T-helper 2 cell treated with Interferon-gamma antibody and Interleukin-4, amounts not matched to agents 100 ng/mL and 5 ng/mL, for 36 hours (primary cell): ENCODE measurements around the gene EPHA8. TPM values are rescaled to one million over a fixed set of nuclear protein-coding genes. Genes with fewer than 3 reads are reported as not detected.

Source experiments
- intact Hi-C: fragments of 100-400 bp; cut with micrococcal nuclease; formaldehyde crosslinking; loops from one replicate; pipeline ENCODE4 v1.15.1; 2023
- total RNA-seq: library from RNA; stranded (reverse); gene quantifications from 2 replicates; pipeline ENCODE4 v1.2.3, GENCODE V29; 2022

Gene EPHA8
- total RNA-seq, result not detected in 2 replicates

DNA sequence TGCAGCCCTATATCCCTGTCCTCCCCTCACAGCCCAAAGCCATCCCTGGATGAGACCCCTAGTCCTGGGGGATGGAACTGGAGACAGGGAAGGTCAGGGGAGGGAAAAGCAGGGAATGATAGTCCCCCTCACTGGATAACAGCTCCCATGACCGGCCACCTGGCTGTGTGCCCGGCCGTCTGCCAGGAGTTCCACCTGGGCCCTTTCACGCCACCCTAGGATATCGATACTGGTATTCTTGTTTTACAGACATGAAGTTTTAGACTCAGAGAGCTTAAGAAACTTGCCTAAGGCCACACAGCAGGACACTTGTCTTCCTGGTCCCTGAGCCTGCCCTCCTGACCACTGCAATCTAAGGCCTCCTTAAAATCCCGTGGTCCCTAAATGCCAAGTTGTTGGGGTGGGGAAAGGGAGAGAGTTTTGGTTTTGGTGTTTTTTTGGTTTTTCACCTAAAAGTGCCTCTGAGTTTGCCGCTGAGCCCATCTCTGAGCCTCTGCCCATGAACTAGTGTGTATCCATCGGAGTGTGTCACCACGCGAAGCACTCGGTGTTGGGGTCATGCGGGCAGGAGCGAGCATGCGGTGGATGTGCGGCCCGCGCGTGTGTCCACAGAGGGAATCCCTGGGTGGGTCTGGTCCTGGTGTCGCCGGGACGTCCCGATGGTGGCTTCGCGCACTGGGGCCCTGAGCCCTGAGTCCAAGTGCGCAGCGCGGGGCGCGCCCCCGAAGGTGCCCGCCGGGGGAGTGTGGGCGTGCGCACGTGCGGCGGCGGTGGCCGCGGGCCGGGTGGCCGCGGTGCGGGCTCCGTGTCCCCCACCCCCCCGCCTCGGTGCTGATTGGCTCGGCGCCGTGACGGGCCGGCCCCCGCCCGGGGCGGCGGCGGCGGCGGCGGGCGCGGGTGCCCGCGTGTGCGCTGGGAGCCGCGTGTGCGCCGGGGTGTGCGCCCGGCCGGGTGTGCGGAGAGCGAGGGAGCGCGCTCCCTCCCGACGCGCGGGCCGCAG lies at the start of gene EPHA8:
TSS of gene EPHA8 (plus strand) at position 906 of the 1,000 bp plus-strand sequence. CDS start 147 bp downstream, outside the sequence.
- intact Hi-C loops, result no loop called here

GRCh38 chr1:22516906-22517571 lies 46.2 kb upstream of the EPHA8 start:
- intact Hi-C loops, result no loop called here

GRCh38 chr1:22517956-22518355 lies 45.3 kb upstream of the EPHA8 start:
- intact Hi-C loops, result no loop called here

GRCh38 chr1:22518379-22518778 lies 44.9 kb upstream of the EPHA8 start:
- intact Hi-C loops, result no loop called here

DNA sequence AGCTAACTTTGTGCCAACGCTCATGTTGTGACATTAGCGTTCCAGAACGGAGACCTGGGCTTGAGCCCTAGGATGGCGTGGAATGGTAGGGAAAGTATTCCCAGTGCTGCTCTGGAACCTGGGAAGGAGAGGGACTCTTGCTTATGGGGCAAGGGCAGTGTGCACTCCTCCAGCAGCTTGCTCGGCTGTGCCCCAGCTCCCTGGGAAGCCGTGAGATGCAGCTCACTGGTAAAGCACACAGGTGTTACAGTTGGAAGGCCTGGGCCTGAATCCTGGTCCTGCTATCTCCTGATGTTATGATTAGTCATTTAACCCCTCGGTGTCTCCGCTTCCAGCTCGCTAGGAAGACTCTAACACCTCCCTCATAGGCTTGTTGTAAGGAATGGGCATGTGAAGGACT lies 42.4 kb upstream of the EPHA8 start:
- intact Hi-C loops, result no loop called here

- intact Hi-C loops, result no loop called here
Observed at GRCh38 chr1:22521692-22522091, 41.6 kb upstream of the EPHA8 start.

GRCh38 chr1:22522221-22522743 lies 41.0 kb upstream of the EPHA8 start:
- intact Hi-C loops, result no loop called here

- intact Hi-C loops, result no loop called here
Observed at GRCh38 chr1:22524481-22524880, 38.8 kb upstream of the EPHA8 start.

GRCh38 chr1:22525211-22525610 lies 38.1 kb upstream of the EPHA8 start:
- intact Hi-C loops, result no loop called here

DNA sequence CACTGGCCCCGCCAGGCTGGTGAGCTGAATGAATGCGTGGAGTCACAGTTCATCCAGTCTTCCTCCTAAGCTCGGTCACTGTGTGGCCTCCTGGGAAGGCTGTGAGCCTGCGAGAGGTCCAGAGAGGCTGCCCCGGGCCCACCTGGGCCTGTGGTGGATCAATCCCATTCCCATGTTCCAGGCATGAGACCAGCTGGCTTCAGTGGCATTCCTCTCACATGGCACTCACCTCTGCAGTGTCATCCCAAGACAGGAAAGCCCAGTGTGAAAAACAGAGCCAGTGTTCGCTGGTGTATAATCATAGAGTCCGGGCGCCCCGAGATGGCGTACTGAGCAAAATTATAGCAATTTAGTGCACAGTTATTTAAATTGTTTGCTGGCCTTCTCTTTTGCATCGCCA lies 37.6 kb upstream of the EPHA8 start:
- intact Hi-C loops, result no loop called here

DNA sequence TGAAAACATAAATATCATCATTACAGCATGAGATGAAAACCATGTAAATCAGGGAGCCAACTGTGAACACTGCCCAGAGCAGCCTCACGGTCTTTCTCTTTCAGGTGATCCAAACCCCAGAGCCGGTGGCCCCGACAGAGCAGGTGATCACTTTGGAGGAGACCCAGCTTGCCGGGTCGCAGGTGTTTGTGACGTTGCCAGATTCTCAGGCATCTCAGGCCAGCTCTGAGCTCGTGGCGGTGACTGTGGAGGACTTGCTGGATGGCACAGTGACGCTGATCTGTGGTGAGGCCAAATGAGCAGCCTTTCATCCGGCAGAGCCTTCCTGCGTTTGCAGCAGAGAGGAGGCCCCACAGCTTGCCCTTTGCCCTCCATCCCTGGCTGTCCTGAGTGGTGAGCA lies 37.2 kb upstream of the EPHA8 start:
- intact Hi-C loops, result no loop called here

DNA sequence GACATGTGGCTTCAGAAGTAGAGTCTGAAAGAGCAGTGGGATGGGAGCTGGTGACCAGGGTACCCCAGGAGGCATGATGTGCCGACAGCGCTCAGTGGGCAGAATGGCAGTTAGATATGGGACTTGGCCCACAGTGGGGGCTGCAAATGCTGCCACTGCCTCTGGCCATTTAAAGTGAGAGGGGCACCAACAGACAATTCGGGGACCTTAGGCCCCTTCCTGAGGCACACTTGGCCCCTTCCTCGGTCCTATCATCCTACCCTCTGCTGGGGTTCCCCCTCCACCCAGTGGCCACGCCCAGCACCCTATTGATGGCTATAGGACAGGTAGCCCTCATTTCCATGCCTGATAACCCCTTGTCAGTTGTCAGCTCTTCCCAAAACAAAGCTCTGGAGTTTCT lies 36.6 kb upstream of the EPHA8 start:
- intact Hi-C loops, result no loop called here

DNA sequence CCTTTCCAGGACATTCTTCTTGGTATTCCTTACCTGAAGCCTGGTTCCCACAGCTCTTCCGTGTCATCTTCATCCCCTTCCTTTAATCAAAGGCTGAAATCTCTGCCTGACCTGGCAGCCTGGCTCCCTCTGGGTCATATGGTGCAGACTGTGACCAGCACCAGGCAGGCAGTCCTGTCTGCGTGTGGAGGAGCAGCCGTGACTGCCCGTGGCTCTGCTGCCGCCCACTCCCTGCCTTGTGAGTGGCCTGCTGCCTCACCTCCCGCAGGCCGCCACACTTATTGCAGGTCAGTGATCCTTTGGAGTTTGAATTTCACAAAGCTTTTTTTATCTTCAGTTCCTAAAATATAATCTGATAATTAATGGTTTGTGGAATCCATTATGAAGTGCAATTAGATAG lies 36.2 kb upstream of the EPHA8 start:
- intact Hi-C loops, result no loop called here

GRCh38 chr1:22527555-22528296 lies 35.6 kb upstream of the EPHA8 start:
- intact Hi-C loops, result no loop called here

- intact Hi-C loops, result no loop called here
Observed at GRCh38 chr1:22528451-22528850, 34.8 kb upstream of the EPHA8 start.

GRCh38 chr1:22529901-22530621 lies 33.2 kb upstream of the EPHA8 start:
- intact Hi-C loops, result no loop called here

DNA sequence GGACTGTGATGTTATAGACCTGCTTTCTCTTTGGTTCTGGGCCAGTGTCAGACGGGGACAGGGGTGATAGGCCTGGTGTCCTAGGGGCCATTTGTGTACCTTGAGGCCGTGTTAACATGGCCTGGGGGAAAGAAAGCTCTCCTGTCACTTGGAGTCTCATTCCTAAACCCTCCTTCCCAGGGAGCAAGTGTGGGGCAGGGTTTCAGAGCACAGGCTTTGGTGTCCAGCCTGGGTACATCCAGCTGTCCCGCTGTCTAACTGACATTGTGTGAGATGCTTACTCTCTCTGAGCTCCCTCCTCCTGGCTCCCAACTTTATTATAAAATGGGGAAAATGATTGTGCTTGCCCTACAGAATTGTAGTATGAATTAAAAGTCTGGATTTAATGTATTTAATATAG lies 32.6 kb upstream of the EPHA8 start:
- intact Hi-C loops, result no loop called here

DNA sequence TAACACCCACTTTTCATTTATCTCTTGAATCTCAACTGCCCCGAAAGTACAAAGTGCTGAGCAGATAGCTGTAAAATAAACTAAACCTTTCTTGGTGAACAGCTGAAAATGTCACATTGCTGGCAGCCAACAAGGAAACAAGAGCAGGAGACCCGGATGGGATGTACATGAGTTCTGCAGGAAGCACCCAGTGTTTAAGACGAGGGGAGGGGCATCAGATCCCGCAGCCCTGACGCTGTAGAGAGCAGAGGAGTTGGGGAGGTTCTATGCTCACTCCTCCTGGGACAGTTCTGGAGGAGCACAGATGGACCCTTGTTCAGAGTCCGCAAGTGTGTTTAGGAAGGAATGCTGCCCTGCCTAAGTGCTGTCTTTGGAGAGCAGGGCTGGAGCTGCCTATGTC lies 32.0 kb upstream of the EPHA8 start:
- intact Hi-C loops, result no loop called here

DNA sequence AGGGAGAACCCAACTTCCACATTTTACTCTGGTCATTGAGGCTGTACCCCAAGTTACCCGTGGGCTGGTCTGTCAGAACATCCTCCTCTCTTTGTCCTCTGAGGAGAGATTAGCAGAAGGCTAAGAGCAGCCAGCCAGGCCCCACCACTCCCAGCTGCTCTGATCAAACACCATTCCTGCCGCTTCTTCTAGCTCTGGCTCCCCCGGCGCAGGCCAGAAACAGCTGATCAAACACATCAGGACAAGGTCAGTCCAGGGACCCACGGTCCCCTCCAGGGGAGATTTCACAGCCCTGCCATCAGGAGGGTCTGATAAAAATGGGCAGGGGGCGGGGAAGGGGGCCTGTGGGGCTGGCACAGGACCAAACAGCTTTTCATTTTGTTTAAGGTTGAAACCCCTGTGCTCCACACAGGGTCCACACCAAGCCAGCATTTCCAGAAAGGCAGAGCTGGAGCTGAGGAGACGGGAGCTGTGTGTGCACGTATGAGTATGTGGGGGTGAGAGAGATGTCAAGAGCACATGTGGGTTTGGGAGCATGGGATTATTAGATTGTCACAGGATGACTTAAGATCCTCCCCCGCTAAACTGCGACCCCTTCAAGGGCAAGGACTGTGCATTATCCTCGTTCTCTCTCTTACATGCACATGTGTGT lies 29.9 kb upstream of the EPHA8 start:
- intact Hi-C loops, result no loop called here

GRCh38 chr1:22534951-22535350 lies 28.3 kb upstream of the EPHA8 start:
- intact Hi-C loops, result no loop called here
